Neuron (in vitro differentiated cells): ENCODE results near the gene PAK5.

ENCODE experiments used
- H2AFZ ChIP-seq: one replicate; pipeline ENCODE4 v1.6.1; 2013; ENCODE audit warnings: low read depth, mild to moderate bottlenecking, inconsistent platforms, low read length, moderate library complexity
- H3K27me3 ChIP-seq: one replicate; pipeline ENCODE4 v1.6.1; 2013; ENCODE audit warnings: low read length; ENCODE audit not compliant: insufficient read depth
- H3K36me3 ChIP-seq: one replicate; pipeline ENCODE4 v1.6.1; 2013; ENCODE audit warnings: low read length; ENCODE audit not compliant: insufficient read depth
- H3K4me1 ChIP-seq: one replicate; pipeline ENCODE4 v1.6.1; 2013; ENCODE audit warnings: low read length; ENCODE audit not compliant: insufficient read depth
- H3K4me3 ChIP-seq: 2 replicates; pipeline ENCODE4 v1.5.1; 2013; ENCODE audit warnings: mild to moderate bottlenecking, low read length, moderate library complexity
- H3K9me3 ChIP-seq: one replicate; pipeline ENCODE4 v1.6.1; 2013; ENCODE audit warnings: low read length

PAK5 gene

GRCh38 chr20:9838378-9839295, at the start of gene PAK5:
PAK5 (minus strand) TSS chr20:9839076; CDS start chr20:9644328, 194,748 bp downstream.
- Histone ChIP-seq H3K9me3 (no peaks in the 10 kb centered on the region), H2AFZ (peak within 1 kb of the TSS; percentile 89), H3K4me1 (peaks cover 6% of the 10 kb centered on the region), H3K36me3 (no peaks in the 10 kb centered on the region), H3K4me3 (peak within 1 kb of the TSS; percentile 61), H3K27me3 (peaks cover 3% of the 10 kb centered on the region)

DNA sequence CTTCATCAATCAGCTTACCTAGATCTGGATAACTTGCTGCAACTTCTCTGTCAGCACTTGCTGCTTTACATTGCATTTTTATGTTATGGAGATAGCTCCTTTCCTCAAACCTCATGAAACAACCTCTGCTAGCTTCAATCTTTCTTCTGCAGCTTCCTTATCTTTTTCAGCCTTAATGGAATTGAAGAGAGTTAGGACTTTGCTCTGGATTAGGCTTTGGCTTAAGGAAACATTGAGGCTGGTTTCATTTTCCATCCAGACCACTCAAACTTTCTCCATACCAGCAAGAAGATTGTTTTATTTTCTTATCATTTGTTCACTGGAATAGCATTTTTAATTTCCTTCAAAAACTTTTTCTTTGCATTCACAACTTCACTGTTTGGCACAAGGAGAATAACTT, 48.8 kb upstream of the PAK5 start:
- Histone ChIP-seq H3K36me3 (no peaks in the 10 kb centered on the region), H3K4me3 (no peak overlapping the region), H3K4me1 (no peaks in the 10 kb centered on the region), H2AFZ (no peak overlapping the region), H3K27me3 (no peaks in the 10 kb centered on the region), H3K9me3 (no peaks in the 10 kb centered on the region)

GRCh38 chr20:9886227-9886626, 47.4 kb upstream of the PAK5 start:
- no peaks in the 10 kb centered on the region for H3K9me3 ChIP-seq
- no peaks in the 10 kb centered on the region for H3K4me1 ChIP-seq
- no peak overlapping the region for H3K4me3 ChIP-seq
- no peak overlapping the region for H2AFZ ChIP-seq
- H3K36me3 ChIP-seq: no peaks in the 10 kb centered on the region
- no peaks in the 10 kb centered on the region for H3K27me3 ChIP-seq

GRCh38 chr20:9884666-9885065, 45.8 kb upstream of the PAK5 start:
- H3K4me1 ChIP-seq: no peaks in the 10 kb centered on the region
- H3K27me3 ChIP-seq: no peaks in the 10 kb centered on the region

GRCh38 chr20:9884061-9884460, 45.2 kb upstream of the PAK5 start:
- no peaks in the 10 kb centered on the region for H3K36me3 ChIP-seq
- no peak overlapping the region for H2AFZ ChIP-seq
- no peak overlapping the region for H3K4me3 ChIP-seq
- H3K27me3 ChIP-seq: no peaks in the 10 kb centered on the region
- no peaks in the 10 kb centered on the region for H3K9me3 ChIP-seq
- no peaks in the 10 kb centered on the region for H3K4me1 ChIP-seq

More at GRCh38 chr20:9884666-9885065, 45.8 kb upstream of the PAK5 start:
- Histone ChIP-seq H3K4me3 (no peak overlapping the region), H2AFZ (no peak overlapping the region), H3K36me3 (no peaks in the 10 kb centered on the region), H3K9me3 (no peaks in the 10 kb centered on the region)

- Histone ChIP-seq H3K9me3 (no peaks in the 10 kb centered on the region), H2AFZ (no peak overlapping the region), H3K4me1 (no peaks in the 10 kb centered on the region), H3K36me3 (no peaks in the 10 kb centered on the region), H3K4me3 (no peak overlapping the region), H3K27me3 (no peaks in the 10 kb centered on the region)
Measured at GRCh38 chr20:9877932-9878495, 39.1 kb upstream of the PAK5 start.

DNA sequence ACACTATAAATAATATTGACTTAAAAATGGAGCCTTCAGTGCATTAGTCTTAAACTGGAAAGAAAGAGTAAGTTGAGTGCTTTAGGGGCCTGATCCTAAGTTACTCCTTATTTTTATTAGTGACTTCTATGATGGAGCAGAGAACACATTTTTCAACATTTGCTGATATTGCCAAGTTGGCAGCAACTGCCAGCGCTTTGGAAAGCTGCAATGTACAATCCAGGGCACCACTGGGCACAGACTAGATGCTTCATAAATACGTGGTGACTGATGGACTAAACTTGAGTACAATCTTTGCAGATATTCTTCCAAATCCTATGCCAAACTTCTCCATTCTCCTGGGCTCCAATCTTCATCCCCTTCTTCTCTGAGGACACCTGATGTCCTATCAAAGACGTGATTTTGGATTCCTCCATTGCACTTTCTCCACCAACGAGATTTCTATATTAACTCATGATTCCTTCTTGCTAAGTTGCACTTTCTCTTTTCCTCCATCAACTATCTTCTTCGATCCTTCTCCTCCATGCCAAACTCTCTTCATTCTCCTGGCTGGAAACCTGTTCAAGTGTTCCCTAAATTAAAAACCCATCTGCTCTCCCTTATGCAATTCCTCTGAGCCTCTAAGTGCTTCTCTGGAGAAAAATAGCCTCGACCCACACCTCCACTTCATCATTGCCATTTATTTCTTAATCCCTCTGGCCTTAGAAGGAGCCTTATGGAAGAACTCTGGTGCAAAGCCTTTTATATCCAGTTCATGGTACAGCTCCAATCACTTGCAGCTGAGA, 28.5 kb upstream of the PAK5 start:
- no peaks in the 10 kb centered on the region for H3K27me3 ChIP-seq
- H3K36me3 ChIP-seq: no peaks in the 10 kb centered on the region
- no peak overlapping the region for H3K4me3 ChIP-seq
- no peak overlapping the region for H2AFZ ChIP-seq
- no peaks in the 10 kb centered on the region for H3K4me1 ChIP-seq
- H3K9me3 ChIP-seq: no peaks in the 10 kb centered on the region

- Histone ChIP-seq H3K4me3 (no peak overlapping the region), H3K9me3 (no peaks in the 10 kb centered on the region), H2AFZ (no peak overlapping the region)
Measured at GRCh38 chr20:9852566-9852965, 13.7 kb upstream of the PAK5 start.

DNA sequence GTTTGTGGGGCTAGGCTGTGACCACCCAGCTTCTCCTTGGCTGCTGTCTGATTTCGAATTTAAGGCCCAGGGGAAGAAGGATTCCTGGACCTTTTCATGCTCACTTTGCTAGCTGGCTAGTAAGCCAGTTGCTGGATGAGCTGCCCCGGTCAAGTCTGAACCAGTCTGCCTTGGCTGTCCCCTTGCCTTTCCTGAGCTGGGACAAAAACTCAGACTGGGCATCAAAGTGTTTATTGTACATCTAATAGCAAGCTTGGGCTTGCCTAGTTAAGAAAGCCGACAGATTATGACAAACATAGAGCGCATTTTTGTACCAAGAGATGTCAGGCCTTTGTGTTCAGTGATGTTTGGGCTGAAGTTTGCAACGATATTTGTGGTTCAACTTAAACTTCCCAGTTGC, 750 bp upstream of the PAK5 start:
- peak overlapping the region; percentile 61 for H3K4me3 ChIP-seq
- H3K27me3 ChIP-seq: peaks cover 3% of the 10 kb centered on the region
- H3K36me3 ChIP-seq: no peaks in the 10 kb centered on the region
- H2AFZ ChIP-seq: peak overlapping the region; percentile 7
- H3K9me3 ChIP-seq: no peaks in the 10 kb centered on the region
- peaks cover 6% of the 10 kb centered on the region for H3K4me1 ChIP-seq

More at GRCh38 chr20:9852566-9852965, 13.7 kb upstream of the PAK5 start:
- Histone ChIP-seq H3K4me1 (no peaks in the 10 kb centered on the region), H3K27me3 (no peaks in the 10 kb centered on the region), H3K36me3 (no peaks in the 10 kb centered on the region)

DNA sequence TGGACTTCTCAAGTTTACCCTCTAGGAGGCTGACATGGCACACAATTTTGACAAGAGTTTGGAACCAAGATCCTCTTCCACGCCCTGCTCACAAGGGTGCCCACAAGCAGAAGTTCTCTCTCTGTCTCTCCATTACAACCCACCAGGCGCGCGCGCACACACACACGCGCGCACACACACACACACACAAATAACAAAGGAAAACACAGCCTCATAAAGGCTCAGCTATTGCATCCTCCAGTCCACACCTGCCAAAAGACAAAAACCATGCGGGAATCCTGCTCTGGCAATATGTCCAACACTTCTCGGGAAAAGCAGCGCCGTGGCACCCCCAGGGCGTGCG, 870 bp downstream of the PAK5 start:
- Histone ChIP-seq H2AFZ (peak overlapping the region; percentile 89), H3K4me1 (peaks cover 6% of the 10 kb centered on the region), H3K27me3 (peaks cover 3% of the 10 kb centered on the region), H3K4me3 (peak overlapping the region; percentile 61), H3K36me3 (no peaks in the 10 kb centered on the region), H3K9me3 (no peaks in the 10 kb centered on the region)

- Histone ChIP-seq H3K9me3 (no peaks in the 10 kb centered on the region), H3K27me3 (peaks cover 3% of the 10 kb centered on the region), H2AFZ (peak overlapping the region; percentile 89), H3K4me1 (peaks cover 6% of the 10 kb centered on the region), H3K36me3 (no peaks in the 10 kb centered on the region), H3K4me3 (peak overlapping the region; percentile 61)
Measured at GRCh38 chr20:9837634-9838033, 1.2 kb downstream of the PAK5 start.

DNA sequence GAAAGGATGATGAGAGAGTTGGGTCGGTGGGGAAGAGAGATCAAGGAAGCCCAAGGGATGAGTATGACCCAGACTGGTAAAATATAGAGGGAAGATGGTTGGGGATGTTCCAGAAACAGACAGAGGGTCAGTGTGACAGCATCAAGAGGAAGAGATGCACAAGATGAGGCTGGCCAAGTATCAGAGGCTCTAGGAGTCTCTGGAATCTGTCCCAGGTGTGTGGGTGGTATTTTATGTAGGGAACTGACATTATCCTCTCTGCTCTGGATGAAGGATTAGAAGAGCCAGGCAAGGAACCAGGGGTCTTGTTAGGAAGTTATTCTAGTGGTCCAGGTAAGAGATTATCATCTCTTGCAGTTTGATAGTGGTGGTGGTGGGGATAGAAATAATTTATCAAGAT, 3.6 kb downstream of the PAK5 start:
- Histone ChIP-seq H3K27me3 (peaks cover 3% of the 10 kb centered on the region), H2AFZ (no peak overlapping the region), H3K4me3 (no peak overlapping the region), H3K36me3 (no peaks in the 10 kb centered on the region), H3K4me1 (peaks cover 6% of the 10 kb centered on the region), H3K9me3 (no peaks in the 10 kb centered on the region)

DNA sequence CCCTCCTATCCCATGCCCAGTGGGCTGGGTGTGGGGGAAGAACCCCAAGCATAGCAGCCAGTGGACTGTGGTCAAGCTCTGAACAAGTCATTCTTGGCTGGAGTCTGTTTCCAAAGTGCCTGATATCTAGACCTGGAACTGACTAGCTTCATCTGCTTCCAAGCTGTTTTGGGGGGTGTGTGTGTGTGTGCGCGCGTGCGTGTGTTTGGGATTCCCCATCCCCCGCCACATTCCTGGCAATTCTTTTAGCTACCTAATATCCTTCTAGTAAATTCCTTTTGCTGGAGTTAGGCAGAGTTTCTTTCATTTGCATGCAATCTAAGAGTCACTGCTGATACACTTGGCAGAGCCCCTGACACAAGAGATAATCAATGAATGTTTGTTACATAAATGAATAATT, 7.8 kb downstream of the PAK5 start:
- Histone ChIP-seq H3K27me3 (peaks cover 3% of the 10 kb centered on the region), H3K36me3 (no peaks in the 10 kb centered on the region), H3K4me3 (no peak overlapping the region), H3K4me1 (no peaks in the 10 kb centered on the region), H3K9me3 (no peaks in the 10 kb centered on the region), H2AFZ (no peak overlapping the region)
